Measurements from ENCODE around the gene ASPA.

DNA sequence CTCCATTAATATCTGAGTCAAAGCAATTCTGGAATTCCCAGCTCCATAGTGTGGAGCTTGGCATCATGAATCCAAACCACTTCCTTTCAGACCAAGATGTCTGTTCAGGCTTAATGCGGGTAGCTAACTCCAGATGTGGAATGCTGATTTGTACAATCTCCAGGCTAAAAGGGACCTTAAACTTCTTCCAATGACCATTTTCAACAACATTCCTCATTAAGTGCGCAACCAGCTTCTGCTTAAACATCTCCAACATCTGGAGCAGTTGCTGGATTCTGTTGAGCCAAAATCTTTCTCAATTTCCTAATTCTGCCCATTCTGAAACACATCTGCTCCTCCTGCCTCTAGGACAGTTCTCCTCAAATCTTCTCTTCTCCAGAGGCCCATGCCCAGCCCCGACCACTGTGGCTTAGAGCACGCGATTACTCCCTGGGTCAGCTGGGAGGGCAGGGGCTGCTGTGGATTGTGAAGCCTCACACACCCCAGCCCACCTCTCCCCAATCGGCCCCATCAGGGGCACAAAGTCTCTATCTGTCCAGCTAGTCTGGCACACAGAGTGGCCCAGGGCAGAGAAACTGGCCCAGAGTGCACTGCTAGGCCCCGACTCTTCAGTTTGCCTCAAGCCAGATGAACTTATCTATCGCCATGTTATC is 36.2 kb downstream of the ASPA start:
- TF ChIP-seq, protein P1, sequence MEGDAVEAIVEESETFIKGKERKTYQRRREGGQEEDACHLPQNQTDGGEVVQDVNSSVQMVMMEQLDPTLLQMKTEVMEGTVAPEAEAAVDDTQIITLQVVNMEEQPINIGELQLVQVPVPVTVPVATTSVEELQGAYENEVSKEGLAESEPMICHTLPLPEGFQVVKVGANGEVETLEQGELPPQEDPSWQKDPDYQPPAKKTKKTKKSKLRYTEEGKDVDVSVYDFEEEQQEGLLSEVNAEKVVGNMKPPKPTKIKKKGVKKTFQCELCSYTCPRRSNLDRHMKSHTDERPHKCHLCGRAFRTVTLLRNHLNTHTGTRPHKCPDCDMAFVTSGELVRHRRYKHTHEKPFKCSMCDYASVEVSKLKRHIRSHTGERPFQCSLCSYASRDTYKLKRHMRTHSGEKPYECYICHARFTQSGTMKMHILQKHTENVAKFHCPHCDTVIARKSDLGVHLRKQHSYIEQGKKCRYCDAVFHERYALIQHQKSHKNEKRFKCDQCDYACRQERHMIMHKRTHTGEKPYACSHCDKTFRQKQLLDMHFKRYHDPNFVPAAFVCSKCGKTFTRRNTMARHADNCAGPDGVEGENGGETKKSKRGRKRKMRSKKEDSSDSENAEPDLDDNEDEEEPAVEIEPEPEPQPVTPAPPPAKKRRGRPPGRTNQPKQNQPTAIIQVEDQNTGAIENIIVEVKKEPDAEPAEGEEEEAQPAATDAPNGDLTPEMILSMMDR (IDR thresholded peaks at IDR 0.05; ENCODE audit: low read length), result no peak
- no peak for TF ChIP-seq EZH2phosphoT487 (IDR thresholded peaks at IDR 0.05; ENCODE audit: low read length)
